Suppressor macrophage treated with lipopolysaccharide for 4 hours (primary cell): Measurements from ENCODE around the gene MAST4.

Experiments
- DNase-seq: peaks from one replicate; pipeline ENCODE4 v3.0.0-alpha.2; 2020

The MAST4 gene

DNA sequence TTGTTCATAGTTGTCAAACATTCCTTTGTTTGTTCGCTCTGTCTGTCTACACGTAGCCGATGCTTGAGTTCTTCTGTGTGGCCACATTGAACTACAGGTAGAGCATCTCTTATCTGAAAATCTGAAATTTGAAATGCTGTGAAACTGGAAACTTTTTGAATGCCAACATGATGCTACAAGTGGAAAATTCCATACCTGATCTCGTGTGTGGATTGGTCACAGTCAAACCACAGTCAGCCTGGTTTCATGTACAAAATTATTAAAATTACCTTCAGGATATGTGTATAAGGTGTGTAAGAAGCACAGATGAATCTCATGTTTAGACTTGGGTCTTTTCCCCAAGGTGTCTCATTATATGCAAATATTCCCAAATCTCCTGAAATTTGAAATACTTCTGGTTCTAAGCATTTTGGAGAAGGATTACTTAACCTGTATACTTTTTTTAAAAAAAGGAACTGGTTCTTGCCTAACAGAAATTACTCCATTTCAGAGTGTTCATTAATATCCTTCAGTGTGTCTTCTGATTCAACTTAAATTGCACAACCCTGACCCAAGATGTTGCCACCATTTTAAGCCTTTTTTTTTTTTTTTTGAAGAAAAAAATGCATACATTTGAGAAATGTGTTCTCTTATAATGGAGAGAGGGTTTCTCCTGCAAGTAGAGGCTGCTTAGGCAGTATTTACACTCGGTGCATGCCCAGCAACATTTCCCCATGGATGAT is 254.3 kb downstream of the MAST4 start:
- peak; percentile 89 for DNase-seq

DNA sequence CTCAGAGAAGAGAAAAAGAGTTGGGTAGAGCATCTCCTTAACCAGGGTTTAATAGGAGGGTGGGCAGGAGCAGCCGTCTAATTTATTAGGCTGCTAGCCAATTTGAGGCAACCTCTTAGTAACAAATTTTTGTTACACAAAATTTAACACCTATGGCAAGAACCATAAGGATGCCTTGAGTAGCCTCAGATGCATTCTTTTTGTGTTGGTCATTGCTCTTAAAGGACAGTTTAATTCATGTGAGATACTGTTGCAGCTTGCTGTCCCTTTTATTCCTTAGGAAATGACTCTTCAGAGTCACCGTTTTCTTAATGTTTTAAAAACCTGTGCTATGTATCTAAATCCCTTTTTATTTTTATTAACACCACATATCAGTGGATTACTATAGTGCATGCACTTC is 255.1 kb downstream of the MAST4 start:
- DNase-seq, result no peak

GRCh38 chr5:66854416-66854815 is 258.2 kb downstream of the MAST4 start:
- DNase-seq, result peak; percentile 69

GRCh38 chr5:66856041-66856805 is 260.0 kb downstream of the MAST4 start:
- no peak for DNase-seq

DNA sequence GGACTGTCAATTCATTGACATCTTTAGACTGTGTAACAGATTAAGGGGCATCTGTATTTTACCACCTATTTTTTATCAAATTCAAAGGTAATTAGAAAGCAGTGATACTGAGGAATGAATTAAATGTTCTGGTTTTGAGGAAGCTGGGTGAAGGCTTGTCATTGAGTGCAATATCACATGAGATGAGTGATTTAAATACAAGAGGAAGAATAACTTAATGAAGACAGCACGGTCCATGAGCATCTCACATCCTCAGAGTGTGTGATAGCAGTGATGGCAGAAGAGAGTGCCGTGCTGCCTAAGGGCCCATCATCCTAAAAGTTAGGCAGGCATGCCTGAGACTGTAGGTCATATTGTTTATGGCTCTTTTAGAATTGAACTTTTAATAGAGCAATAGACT is 263.3 kb downstream of the MAST4 start:
- DNase-seq, result peak; percentile 48

DNA sequence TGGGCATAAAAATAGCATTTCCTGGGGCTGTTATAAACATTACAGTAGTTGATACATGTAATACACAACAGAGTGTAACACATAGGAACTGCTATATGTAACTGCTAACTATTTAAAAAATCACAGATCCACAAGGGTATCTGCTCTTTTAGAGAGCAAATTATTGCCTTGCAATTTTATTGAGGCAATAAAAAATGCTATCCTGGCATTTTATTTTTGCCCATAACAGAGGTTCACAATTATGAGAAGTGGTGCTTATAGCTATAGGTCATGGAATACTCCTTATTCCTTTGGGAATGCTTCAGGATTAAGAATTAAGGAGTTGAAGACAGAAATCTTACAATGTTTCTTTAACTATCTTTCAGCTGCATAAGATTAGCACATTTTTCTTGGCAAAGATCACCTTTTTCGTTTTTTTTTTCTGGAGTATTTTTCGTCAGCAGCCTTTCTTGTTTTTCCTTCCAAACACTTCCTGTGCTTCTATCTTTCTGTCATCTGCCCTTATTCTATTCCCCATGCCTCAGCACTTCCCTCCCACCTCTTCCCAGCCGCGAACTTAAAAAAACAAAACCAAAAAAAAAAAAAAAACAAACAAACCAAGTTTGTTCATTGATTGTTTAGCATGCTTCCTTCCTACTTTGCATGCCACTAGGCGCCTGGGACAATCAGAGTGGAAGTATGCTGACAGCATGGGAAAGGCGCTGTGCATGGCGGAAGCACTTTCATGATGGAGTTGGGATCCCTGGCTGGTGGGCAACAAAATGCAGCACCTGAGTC is 264.2 kb downstream of the MAST4 start:
- peak; percentile 21 for DNase-seq

DNA sequence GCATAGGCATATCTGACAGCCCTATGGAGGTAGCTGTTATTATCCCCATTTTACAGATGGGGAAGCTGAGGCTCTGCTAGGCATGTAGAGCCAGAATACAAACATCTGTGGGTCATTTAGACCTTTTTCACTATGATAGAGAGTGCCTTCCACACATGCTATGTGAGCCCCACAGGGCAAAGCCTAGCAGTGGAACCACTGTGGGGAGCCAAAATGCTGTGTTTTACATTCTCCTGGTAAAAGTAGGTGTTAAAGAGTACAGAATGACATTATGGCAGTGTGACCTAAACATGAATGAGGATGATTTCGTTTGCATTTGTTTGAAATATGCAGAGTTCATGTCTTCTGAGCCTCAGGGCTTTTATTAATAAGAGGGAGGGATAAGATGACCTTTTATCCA is 265.2 kb downstream of the MAST4 start:
- DNase-seq, result no peak

GRCh38 chr5:66862020-66862419 is 265.8 kb downstream of the MAST4 start:
- DNase-seq, result no peak

GRCh38 chr5:66863243-66864170 is 267.3 kb downstream of the MAST4 start:
- no peak for DNase-seq

DNA sequence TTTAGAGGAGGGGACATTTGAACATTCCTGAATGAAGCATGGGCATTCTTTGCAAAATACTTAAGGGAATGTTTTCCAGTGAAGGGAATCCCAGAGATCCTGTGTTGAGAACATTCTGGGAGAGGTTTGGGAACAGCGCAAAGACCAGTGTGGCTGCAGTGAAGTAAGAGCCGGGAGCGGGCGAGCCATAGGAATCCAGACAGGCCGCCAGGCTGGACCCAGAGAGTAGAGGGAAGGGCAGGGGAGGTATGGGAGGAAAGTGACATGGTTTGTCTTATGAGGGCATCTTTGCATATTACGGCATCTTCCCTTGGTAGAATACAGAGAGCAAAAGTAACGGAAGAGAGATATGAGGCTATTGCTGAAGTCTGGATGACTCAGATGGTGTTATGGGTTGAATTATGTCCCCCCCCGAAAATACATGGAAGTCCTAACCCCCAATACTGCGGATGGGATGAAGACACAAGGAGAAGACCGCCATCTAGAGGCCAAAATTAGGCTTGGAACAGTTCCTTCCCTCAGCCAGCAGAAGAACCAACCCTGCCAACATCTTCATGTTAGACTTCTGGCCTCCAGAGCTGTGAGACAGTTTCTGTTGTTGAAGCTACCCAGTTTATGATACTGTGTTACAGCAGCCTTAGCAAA is 268.2 kb downstream of the MAST4 start:
- peak; percentile 72 for DNase-seq

- DNase-seq, result no peak
Measured at GRCh38 chr5:66867618-66868322, 271.6 kb downstream of the MAST4 start.

DNA sequence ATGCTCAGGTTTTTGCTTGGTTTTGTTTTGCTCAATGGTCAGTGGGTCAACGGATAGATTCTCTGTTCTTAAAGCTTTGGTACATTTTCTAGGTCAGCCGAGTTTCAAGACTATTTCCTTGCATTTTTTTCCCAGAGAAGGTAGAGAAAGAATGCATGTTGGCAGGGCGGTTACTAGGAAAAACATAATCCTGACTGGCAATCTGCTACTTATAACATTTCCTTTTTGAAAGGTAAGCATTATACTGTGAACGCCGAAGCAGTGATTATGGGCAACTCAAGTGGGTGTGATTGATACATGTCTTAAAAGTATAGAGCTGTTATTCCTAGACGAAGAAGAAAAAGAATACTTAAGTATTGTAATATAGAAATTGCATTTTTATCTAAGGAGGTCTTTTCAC is 273.2 kb downstream of the MAST4 start:
- DNase-seq, result no peak

DNA sequence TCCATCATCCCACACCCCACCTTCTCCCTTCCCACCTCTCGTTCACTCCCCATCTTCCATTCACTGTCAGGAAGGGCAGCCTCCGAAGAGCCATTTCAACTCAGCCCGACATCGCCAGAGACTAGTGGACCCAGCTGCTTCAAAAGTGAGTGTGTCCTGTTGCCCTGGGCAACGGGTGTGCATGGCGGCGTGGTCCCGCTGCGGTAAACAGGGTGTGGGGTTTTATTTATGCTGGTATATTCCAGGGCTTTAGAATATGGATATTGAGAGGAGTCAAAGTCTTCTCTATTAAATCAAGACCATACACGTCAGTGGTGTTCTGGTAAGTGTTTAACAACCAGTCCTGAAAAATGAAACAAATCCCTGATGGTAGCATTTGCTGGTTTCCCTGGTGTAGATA is 274.5 kb downstream of the MAST4 start:
- DNase-seq, result no peak

DNA sequence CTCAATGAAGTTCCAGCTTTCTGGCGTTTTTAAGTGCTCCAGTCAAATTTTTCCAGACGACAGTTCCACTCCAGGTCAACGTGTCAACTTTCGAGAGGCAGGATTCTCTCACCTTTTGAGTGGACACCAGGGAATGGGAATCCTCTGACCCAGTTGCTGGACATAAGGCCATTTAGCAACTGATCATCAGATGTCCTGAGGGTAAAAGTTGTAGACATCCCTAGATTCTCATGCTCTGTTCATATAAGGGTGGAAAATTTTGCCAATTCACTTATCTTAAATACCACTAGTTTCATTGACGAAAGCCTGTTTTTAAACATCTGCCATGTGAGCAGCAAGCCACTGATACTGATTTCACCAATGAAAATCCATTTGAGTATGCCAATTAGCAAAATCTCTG is 275.5 kb downstream of the MAST4 start:
- DNase-seq, result no peak

GRCh38 chr5:66872736-66873331 is 276.6 kb downstream of the MAST4 start:
- no peak for DNase-seq

- DNase-seq, result no peak
Measured at GRCh38 chr5:66874004-66874403, 277.8 kb downstream of the MAST4 start.

DNA sequence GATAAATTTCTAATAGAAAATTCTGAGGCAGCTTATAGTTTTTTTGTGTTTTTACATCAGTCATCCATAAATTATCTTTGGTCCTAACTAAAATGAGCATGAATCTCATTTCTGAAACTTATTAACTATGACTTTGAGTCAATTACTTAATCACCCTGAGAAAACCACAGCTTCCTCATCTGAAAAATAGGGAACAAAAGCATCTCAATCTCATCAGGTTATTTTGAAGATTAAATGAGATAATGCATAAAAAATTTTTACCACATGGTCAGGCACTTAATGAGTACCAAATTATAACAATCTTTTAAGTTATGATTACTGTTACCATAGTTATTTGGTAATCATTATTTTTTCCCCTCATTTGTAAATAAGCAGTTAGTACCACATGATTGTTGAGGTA is 279.1 kb downstream of the MAST4 start:
- peak; percentile 46 for DNase-seq

DNA sequence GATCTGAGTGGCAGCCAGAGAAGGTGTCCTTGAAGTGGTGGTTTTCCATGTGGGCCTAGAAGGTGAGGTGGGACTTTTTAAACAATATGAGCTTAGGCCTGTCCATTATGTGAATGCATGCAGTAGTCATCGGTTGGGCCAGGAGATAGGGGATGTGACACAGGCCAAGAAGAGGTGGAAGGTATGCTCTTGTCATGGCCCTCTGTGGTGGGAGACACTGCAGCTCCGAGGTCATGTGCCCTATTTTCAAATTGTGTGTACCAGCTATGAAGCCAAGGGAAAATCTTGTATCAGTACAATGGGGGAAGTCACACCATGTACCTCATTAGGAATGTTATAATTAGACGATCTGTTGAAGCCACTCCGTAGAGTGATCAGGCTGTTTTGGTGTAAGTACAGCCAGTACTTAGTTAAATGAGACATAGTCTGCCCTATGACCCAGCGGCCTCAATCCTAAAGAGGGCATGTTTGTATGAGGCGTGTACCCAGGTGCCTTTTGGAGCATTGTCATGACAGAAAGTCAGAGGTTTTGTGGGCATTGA is 280.1 kb downstream of the MAST4 start:
- DNase-seq, result no peak

DNA sequence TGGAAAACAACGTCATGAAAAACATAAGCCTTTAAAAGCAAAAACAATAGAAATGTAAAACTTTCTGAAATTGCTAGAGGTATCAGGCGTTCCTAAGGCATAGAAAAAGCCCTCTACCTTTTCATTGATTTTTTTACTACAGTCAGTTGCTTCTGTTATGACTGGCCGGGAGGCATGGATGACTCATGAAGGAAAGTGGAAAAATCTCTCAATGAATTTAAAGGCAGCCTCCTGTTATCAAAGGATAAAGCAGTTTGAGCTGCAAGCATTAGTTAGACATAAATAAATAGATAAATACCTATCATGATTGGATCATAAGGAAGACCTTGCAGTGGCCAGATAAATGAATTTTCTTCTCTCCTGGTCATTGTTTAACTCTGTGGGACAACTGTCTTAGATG is 281.6 kb downstream of the MAST4 start:
- DNase-seq, result no peak

- DNase-seq, result no peak
Measured at GRCh38 chr5:66880401-66880800, 284.2 kb downstream of the MAST4 start.
